AG04450 (cell line): ENCODE data around the gene CDK2. TPM values are rescaled to one million over a fixed set of nuclear protein-coding genes. Genes with fewer than 3 reads are reported as not detected.
A peak's percentile ranks its signal among the peaks of the same experiment; 100 is the strongest.

ENCODE experiments used
- CTCF ChIA-PET: fragments of 300-600, 350-600 bp; formaldehyde crosslinking; extraction: SDS; loops from one replicate; lab custom pipeline; 2022; ENCODE audit warnings: antibody characterized with exemption, inconsistent platforms; lab: Charles Lee
- POLR2A ChIA-PET: fragments of 350-600 bp; formaldehyde crosslinking; extraction: SDS; loops from one replicate; lab custom pipeline; 2021; ENCODE audit warnings: antibody characterized with exemption, inconsistent platforms; lab: Yijun Ruan, JAX
- DNase-seq: peaks from one replicate; pipeline ENCODE4 v3.0.0-alpha.2; 2011; ENCODE audit warnings: low read depth, low spot score
- H3K27ac ChIP-seq: one replicate; pipeline ENCODE4 v1.5.1; 2012; ENCODE audit warnings: low read depth, low read length, control low read depth
- H3K27me3 ChIP-seq: one replicate; pipeline ENCODE4 v1.6.0; 2012; ENCODE audit warnings: low read length; ENCODE audit not compliant: control insufficient read depth, insufficient read depth
- H3K4me3 ChIP-seq: 2 replicates; pipeline ENCODE4 v1.5.1; 2011; ENCODE audit warnings: mild to moderate bottlenecking, low read depth, low read length, control low read depth
- H3K9me3 ChIP-seq: 2 replicates; pipeline ENCODE4 v1.5.1; 2012; ENCODE audit warnings: low read length; ENCODE audit not compliant: control insufficient read depth, insufficient read depth
- CTCF ChIP-seq: IDR thresholded peaks from 2 replicates; pipeline ENCODE4 v1.5.1; 2011; ENCODE audit warnings: low read depth, low read length, control low read depth, inconsistent platforms
- polyA plus RNA-seq: library from polyadenylated mRNA; depleted of rRNA; stranded (reverse); fragments of >200 nt; gene quantifications from 2 replicates; pipeline ENCODE4 v1.2.3, GENCODE V29; 2011

CDK2 gene
- polyA plus RNA-seq, 1 experiment: 30.6 TPM

- Histone ChIP-seq H3K9me3 (no peaks in the 10 kb centered on the region), H3K4me3 (no peak overlapping the region), H3K27me3 (peaks cover 2% of the 10 kb centered on the region), H3K27ac (no peak overlapping the region)
- TF ChIP-seq CTCF: no peak
- POLR2A ChIA-PET: interaction anchor here (0.6 kb wide), 1 partner anchor 25 kb away, joined by 5 read pairs; no protein-coding TSS in a partner anchor
- CTCF ChIA-PET: interaction anchor here (0.8 to 2.2 kb wide), 3 partner anchors 17 to 72 kb away, joined by 3 to 6 read pairs (median 5); no protein-coding TSS in a partner anchor
- DNase-seq: no peak
Observed at GRCh38 chr12:55957106-55957859, 9.3 kb upstream of the CDK2 start.

- no peaks in the 10 kb centered on the region; the same call in 1 of the 2 replicates for H3K9me3 ChIP-seq
- no peak overlapping the region for H3K4me3 ChIP-seq
- ChIA-PET CTCF (no interaction called here), POLR2A (no interaction called here)
- no peak for DNase-seq
- H3K27me3 ChIP-seq: no peaks in the 10 kb centered on the region
- TF ChIP-seq CTCF: no peak
- no peak overlapping the region for H3K27ac ChIP-seq
Observed at GRCh38 chr12:55963760-55964159, 2.9 kb upstream of the CDK2 start.

DNA sequence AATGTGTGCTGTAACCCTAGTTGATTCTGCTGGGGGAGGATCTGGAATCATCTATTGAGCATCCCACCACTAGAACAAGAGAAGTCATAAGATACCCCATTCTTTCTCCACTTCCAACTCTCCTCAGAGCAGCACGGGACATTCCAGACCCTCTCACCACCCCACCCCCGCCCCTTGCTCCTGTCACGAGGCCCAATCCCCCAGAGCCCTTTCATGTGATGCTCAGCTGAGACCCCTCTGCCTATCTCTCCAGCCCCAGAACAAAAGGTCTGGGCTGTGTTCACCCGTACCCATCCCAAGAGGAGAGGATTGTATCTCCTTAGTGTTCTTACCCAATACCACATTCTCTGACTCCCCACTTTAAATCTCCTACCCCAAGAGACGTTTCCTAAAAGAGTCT lies 1.4 kb upstream of the CDK2 start:
- no peak for DNase-seq

GRCh38 chr12:55965941-55966407 lies 656 bp upstream of the CDK2 start, which contains the start of gene PMEL:
Gene PMEL (minus strand): TSS chr12:55966042. CDS start chr12:55966011, 31 bp downstream.
- ChIA-PET POLR2A (no interaction called here), CTCF (no interaction called here)
- no peak for TF ChIP-seq CTCF
- Histone ChIP-seq H3K27ac (peak within 1 kb of the TSS; percentile 39), H3K27me3 (no peaks in the 10 kb centered on the region), H3K4me3 (peak within 1 kb of the TSS; percentile 86), H3K9me3 (no peaks in the 10 kb centered on the region; the same call in 1 of the 2 replicates)
- DNase-seq: no peak

More for the DNA sequence above, 1.4 kb upstream of the CDK2 start:
- H3K27me3 ChIP-seq: no peaks in the 10 kb centered on the region
- H3K27ac ChIP-seq: no peak overlapping the region
- POLR2A ChIA-PET: no interaction called here
- H3K4me3 ChIP-seq: no peak overlapping the region
- CTCF ChIA-PET: no interaction called here
- H3K9me3 ChIP-seq: no peaks in the 10 kb centered on the region; the same call in 1 of the 2 replicates
- no peak for TF ChIP-seq CTCF

DNA sequence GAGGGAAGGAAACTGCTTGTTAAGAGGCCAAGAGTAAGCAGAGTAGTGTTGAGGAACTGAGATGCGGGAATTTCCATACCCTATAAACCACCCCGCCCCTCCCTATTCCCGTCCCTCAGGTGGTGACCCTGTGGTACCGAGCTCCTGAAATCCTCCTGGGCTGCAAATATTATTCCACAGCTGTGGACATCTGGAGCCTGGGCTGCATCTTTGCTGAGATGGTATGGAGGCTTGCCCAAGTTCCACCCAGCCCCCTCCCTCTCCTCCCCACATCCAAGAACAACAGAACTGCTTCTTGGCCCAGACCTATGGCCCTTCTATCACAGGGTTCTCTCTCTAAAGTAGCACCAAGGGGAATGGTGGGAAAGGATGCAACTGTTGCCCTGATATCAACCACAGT lies 2.7 kb downstream of the CDK2 start:
- no peak for DNase-seq
- ChIA-PET CTCF (interaction anchor here (0.6 kb wide), 1 partner anchor 39 kb away, joined by 3 read pairs; no protein-coding TSS in a partner anchor), POLR2A (interaction anchor here (0.6 kb wide), 1 partner anchor 149 kb away, joined by 3 read pairs; no protein-coding TSS in a partner anchor)
- H3K9me3 ChIP-seq: peaks cover 4% of the 10 kb centered on the region; the same call in 1 of the 2 replicates
- no peak for TF ChIP-seq CTCF
- H3K27me3 ChIP-seq: no peaks in the 10 kb centered on the region
- H3K4me3 ChIP-seq: no peak overlapping the region
- H3K27ac ChIP-seq: no peak overlapping the region
